WTC11 (cell line): ENCODE data around the gene ZRSR2. TPM values are rescaled to one million over a fixed set of nuclear protein-coding genes. Genes with fewer than 3 reads are reported as not detected.
A peak's percentile ranks its signal among the peaks of the same experiment; 100 is the strongest.

Source experiments
- ATAC-seq: fragments of 200-7000 bp; cut with Tn5 transposase; 2 replicates; pipeline ENCODE4 v1.10.0; 2021; ENCODE audit warnings: mild to moderate bottlenecking, moderate library complexity
- CTCF ChIA-PET: fragments of 300-600 bp; sonication (Branson Sonifier 250); formaldehyde crosslinking; loops from one replicate; lab custom pipeline; 2021; ENCODE audit warnings: antibody characterized with exemption; lab: Charles Lee
- POLR2A ChIA-PET: fragments of 350-600 bp; sonication (Branson Sonifier 250); formaldehyde crosslinking; loops from one replicate; lab custom pipeline; 2021; ENCODE audit warnings: antibody characterized with exemption; lab: Charles Lee
- DNase-seq: peaks from one replicate; pipeline ENCODE4 v3.0.0; 2021; ENCODE audit warnings: low spot score
- H3K27ac Mint-ChIP-seq: 2 replicates; pipeline ENCODE4 v1.8.0; 2021; ENCODE audit warnings: mixed read lengths
- H3K27me3 Mint-ChIP-seq: 2 replicates; pipeline ENCODE4 v1.8.0; 2021; ENCODE audit warnings: low read depth, mild to moderate bottlenecking, moderate library complexity, mixed read lengths
- H3K36me3 Mint-ChIP-seq: 2 replicates; pipeline ENCODE4 v1.8.0; 2021; ENCODE audit warnings: mixed read lengths
- H3K4me1 Mint-ChIP-seq: 2 replicates; pipeline ENCODE4 v1.8.0; 2022; ENCODE audit warnings: mixed read lengths
- H3K4me3 Mint-ChIP-seq: 2 replicates; pipeline ENCODE4 v1.8.0; 2021; ENCODE audit warnings: mild to moderate bottlenecking, moderate library complexity, mixed read lengths
- H3K9me3 Mint-ChIP-seq: 2 replicates; pipeline ENCODE4 v1.8.0; 2021; ENCODE audit warnings: mixed read lengths
- ATF2 ChIP-seq: sonication (generic); formaldehyde crosslinking; IDR thresholded peaks from 2 replicates; pipeline ENCODE4 v1.8.1; 2022; ENCODE audit warnings: low read depth, missing genetic modification reagents, borderline replicate concordance
- CREB1 ChIP-seq: sonication (generic); formaldehyde crosslinking; IDR thresholded peaks from 2 replicates; pipeline ENCODE4 v1.8.0; 2023; ENCODE audit warnings: mild to moderate bottlenecking, missing genetic modification reagents
- CTCF ChIP-seq: fragments of 200-600 bp; IDR thresholded peaks from 2 replicates; pipeline ENCODE4 v1.8.0; 2022; ENCODE audit warnings: antibody characterized with exemption
- E2F4 ChIP-seq: sonication (generic); formaldehyde crosslinking; IDR thresholded peaks from 2 replicates; pipeline ENCODE4 v1.8.1; 2022; ENCODE audit warnings: low read depth, mild to moderate bottlenecking, moderate library complexity, missing genetic modification reagents, borderline replicate concordance
- E2F5 ChIP-seq: sonication (generic); formaldehyde crosslinking; IDR thresholded peaks from 2 replicates; pipeline ENCODE4 v1.8.1; 2022; ENCODE audit warnings: mild to moderate bottlenecking, moderate library complexity, missing genetic modification reagents
- FOXJ3 ChIP-seq: sonication (generic); formaldehyde crosslinking; IDR thresholded peaks from 2 replicates; pipeline ENCODE4 v1.9.0; 2021; ENCODE audit warnings: missing genetic modification reagents, mild to moderate bottlenecking, borderline replicate concordance
- GRHL2 ChIP-seq: fragments of 250-450 bp; sonication (Bioruptor Pico); IDR thresholded peaks from 2 replicates; pipeline ENCODE4 v1.8.0; 2022; ENCODE audit warnings: mild to moderate bottlenecking, moderate library complexity; ENCODE audit not compliant: insufficient replicate concordance, severe bottlenecking
- HMGA2 ChIP-seq: fragments of 250-450 bp; sonication (Bioruptor Pico); IDR thresholded peaks from 2 replicates; pipeline ENCODE4 v1.4.0; 2021; ENCODE audit warnings: mild to moderate bottlenecking, moderate library complexity
- NFATC4 ChIP-seq: fragments of 250-450 bp; sonication (Bioruptor Pico); IDR thresholded peaks from 2 replicates; pipeline ENCODE4 v1.9.0; 2021; ENCODE audit warnings: mild to moderate bottlenecking
- NFYB ChIP-seq: sonication (generic); formaldehyde crosslinking; conservative IDR thresholded peaks from 2 replicates; pipeline ENCODE4 v1.8.0; 2022; ENCODE audit warnings: low read depth, missing genetic modification reagents
- NR3C1 ChIP-seq: sonication (generic); formaldehyde crosslinking; conservative IDR thresholded peaks from 2 replicates; pipeline ENCODE4 v1.8.1; 2023; ENCODE audit warnings: low read depth, mild to moderate bottlenecking, missing genetic modification reagents
- OVOL2 ChIP-seq: fragments of 250-450 bp; sonication (Bioruptor Pico); IDR thresholded peaks from 2 replicates; pipeline ENCODE4 v1.9.0; 2021; ENCODE audit warnings: mild to moderate bottlenecking, borderline replicate concordance
- PRDM15 ChIP-seq: sonication (generic); formaldehyde crosslinking; IDR thresholded peaks from 2 replicates; pipeline ENCODE4 v1.8.0; 2022; ENCODE audit warnings: missing genetic modification reagents
- SMAD4 ChIP-seq: sonication (generic); formaldehyde crosslinking; IDR thresholded peaks from 2 replicates; pipeline ENCODE4 v1.8.0; 2022; ENCODE audit warnings: mild to moderate bottlenecking, missing genetic modification reagents
- TEAD4 ChIP-seq: sonication (generic); formaldehyde crosslinking; IDR thresholded peaks from 2 replicates; pipeline ENCODE4 v1.8.0; 2022; ENCODE audit warnings: mild to moderate bottlenecking, missing genetic modification reagents
- USF2 ChIP-seq: sonication (generic); formaldehyde crosslinking; IDR thresholded peaks from 2 replicates; pipeline ENCODE4 v1.8.1; 2023; ENCODE audit warnings: mild to moderate bottlenecking, missing genetic modification reagents, moderate library complexity
- ZBTB43 ChIP-seq: sonication (generic); formaldehyde crosslinking; IDR thresholded peaks from 2 replicates; pipeline ENCODE4 v1.8.1; 2023; ENCODE audit warnings: mild to moderate bottlenecking, missing genetic modification reagents
- ZMAT4 ChIP-seq: fragments of 250-450 bp; sonication (Bioruptor Pico); IDR thresholded peaks from 2 replicates; pipeline ENCODE4 v1.9.0; 2021; ENCODE audit warnings: mild to moderate bottlenecking
- ZNF423 ChIP-seq: fragments of 250-450 bp; sonication (Bioruptor Pico); IDR thresholded peaks from 2 replicates; pipeline ENCODE4 v2.1.2; 2022; ENCODE audit warnings: mild to moderate bottlenecking, moderate library complexity
- ZNF671 ChIP-seq: fragments of 250-450 bp; sonication (Bioruptor Pico); IDR thresholded peaks from 2 replicates; pipeline ENCODE4 v1.8.0; 2021; ENCODE audit warnings: mild to moderate bottlenecking
- total RNA-seq: library from RNA; stranded (reverse); gene quantifications from 3 replicates; pipeline ENCODE4 v1.2.3, GENCODE V29; 2021

The ZRSR2 gene
- total RNA-seq, 1 experiment from 2014 or later: 8.6 TPM

- no peak for TF ChIP-seq E2F5 (CRISPR knock-in tag)
- TF ChIP-seq, all 79 proteins: peak for 0
- CTCF ChIA-PET: no interaction called here
Observed at GRCh38 chrX:15843960-15844359, 53.7 kb downstream of the ZRSR2 start.

GRCh38 chrX:15848576-15848975 is 58.3 kb downstream of the ZRSR2 start:
- ATAC-seq: no peak
- peaks cover 81% of the 10 kb centered on the region for H3K36me3 Mint-ChIP-seq
- H3K27ac Mint-ChIP-seq: no peak overlapping the region
- no peaks in the 10 kb centered on the region for H3K9me3 Mint-ChIP-seq
- POLR2A ChIA-PET: interaction anchor here (0.5 kb wide), 1 partner anchor 840 kb away, joined by 3 read pairs; no protein-coding TSS in a partner anchor
- CTCF ChIA-PET: interaction anchor here (1.5 kb wide), 1 partner anchor 274 kb away, joined by 3 read pairs; no protein-coding TSS in a partner anchor
- no peak for DNase-seq
- no peaks in the 10 kb centered on the region for H3K27me3 Mint-ChIP-seq
- no peak for TF ChIP-seq NFATC4 (CRISPR knock-in tag)
- peaks cover 55% of the 10 kb centered on the region for H3K4me1 Mint-ChIP-seq
- H3K4me3 Mint-ChIP-seq: no peak overlapping the region

More at GRCh38 chrX:15843960-15844359, 53.7 kb downstream of the ZRSR2 start:
- no peak overlapping the region for H3K4me3 Mint-ChIP-seq
- H3K9me3 Mint-ChIP-seq: no peaks in the 10 kb centered on the region
- peaks cover 23% of the 10 kb centered on the region for H3K4me1 Mint-ChIP-seq
- DNase-seq: no peak
- no peak for ATAC-seq
- peaks cover 68% of the 10 kb centered on the region for H3K36me3 Mint-ChIP-seq
- POLR2A ChIA-PET: no interaction called here
- 0 out of 2 replicates have a peak overlapping the region, but pooled peaks have one; percentile 49 for H3K27ac Mint-ChIP-seq
- no peaks in the 10 kb centered on the region for H3K27me3 Mint-ChIP-seq

GRCh38 chrX:15849555-15849954 is 59.3 kb downstream of the ZRSR2 start:
- H3K4me1 Mint-ChIP-seq: peaks cover 52% of the 10 kb centered on the region
- H3K27me3 Mint-ChIP-seq: no peaks in the 10 kb centered on the region
- ATAC-seq (peak; percentile 62), DNase-seq (no peak)
- H3K4me3 Mint-ChIP-seq: peak overlapping the region; percentile 26
- peak overlapping the region; percentile 48 for H3K27ac Mint-ChIP-seq
- H3K9me3 Mint-ChIP-seq: no peaks in the 10 kb centered on the region
- POLR2A ChIA-PET: no interaction called here
- H3K36me3 Mint-ChIP-seq: peaks cover 72% of the 10 kb centered on the region
- CTCF ChIA-PET: interaction anchor here (0.8 to 1.6 kb wide), 6 partner anchors 10 to 363 kb away, joined by 3 read pairs; no protein-coding TSS in a partner anchor
- TF ChIP-seq NR3C1 (CRISPR knock-in tag) (no peak), PRDM15 (CRISPR knock-in tag) (no peak), HMGA2 (no peak), TEAD4 (CRISPR knock-in tag) (no peak), CTCF (no peak), NFATC4 (CRISPR knock-in tag) (no peak), ATF2 (CRISPR knock-in tag) (no peak), USF2 (CRISPR knock-in tag) (no peak), ZNF423 (CRISPR knock-in tag) (no peak), ZMAT4 (no peak), SMAD4 (CRISPR knock-in tag) (no peak), NFYB (no peak), OVOL2 (CRISPR knock-in tag) (no peak), E2F4 (no peak), ZBTB43 (no peak), GRHL2 (CRISPR knock-in tag) (no peak), CREB1 (CRISPR knock-in tag) (no peak), ZNF671 (CRISPR knock-in tag) (no peak), FOXJ3 (no peak)
